Loucy (cell line): ENCODE data around the gene SLC16A7.

ENCODE experiments used
- EZH2phosphoT487 ChIP-seq: fragments of 200-600 bp; IDR thresholded peaks from 2 replicates; pipeline ENCODE4 v1.6.1; 2018; ENCODE audit warnings: antibody characterized with exemption, mild to moderate bottlenecking, moderate library complexity, borderline replicate concordance
- TF ChIP-seq, protein P1 (sequence below): fragments of 200-600 bp; sonication (generic); conservative IDR thresholded peaks from 2 replicates; pipeline ENCODE4 v1.5.1; 2014; ENCODE audit warnings: mild to moderate bottlenecking, antibody characterized with exemption, low read length

DNA sequence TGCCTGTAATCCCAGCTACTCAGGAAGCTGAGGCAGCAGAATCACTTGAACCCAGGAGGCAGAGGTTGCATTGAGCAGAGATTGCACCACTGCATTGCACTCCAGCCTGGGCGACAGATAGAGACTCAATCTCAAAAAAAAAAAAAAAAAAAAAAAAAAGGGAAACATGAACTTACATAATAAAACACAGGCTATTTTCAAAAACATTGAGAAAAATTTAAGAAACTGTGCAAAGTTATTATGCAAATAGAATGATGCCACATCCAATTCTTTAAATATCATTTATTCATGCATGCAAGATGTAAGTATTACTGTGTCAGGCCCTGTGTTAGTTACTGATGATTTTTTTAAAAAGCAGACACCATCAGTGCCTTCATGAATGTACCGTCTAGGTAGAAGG, 20.0 kb upstream of the SLC16A7 start:
- TF ChIP-seq, protein P1, sequence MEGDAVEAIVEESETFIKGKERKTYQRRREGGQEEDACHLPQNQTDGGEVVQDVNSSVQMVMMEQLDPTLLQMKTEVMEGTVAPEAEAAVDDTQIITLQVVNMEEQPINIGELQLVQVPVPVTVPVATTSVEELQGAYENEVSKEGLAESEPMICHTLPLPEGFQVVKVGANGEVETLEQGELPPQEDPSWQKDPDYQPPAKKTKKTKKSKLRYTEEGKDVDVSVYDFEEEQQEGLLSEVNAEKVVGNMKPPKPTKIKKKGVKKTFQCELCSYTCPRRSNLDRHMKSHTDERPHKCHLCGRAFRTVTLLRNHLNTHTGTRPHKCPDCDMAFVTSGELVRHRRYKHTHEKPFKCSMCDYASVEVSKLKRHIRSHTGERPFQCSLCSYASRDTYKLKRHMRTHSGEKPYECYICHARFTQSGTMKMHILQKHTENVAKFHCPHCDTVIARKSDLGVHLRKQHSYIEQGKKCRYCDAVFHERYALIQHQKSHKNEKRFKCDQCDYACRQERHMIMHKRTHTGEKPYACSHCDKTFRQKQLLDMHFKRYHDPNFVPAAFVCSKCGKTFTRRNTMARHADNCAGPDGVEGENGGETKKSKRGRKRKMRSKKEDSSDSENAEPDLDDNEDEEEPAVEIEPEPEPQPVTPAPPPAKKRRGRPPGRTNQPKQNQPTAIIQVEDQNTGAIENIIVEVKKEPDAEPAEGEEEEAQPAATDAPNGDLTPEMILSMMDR, result no peak
- no peak for TF ChIP-seq EZH2phosphoT487
